NCI-H1048 (cell line): ENCODE results near the gene ZNF302.

Source experiments
- DNase-seq: peaks from one replicate; lab custom pipeline; 2025; lab: John Stamatoyannopoulos, UW

Gene ZNF302

GRCh38 chr19:34732612-34733211 lies 55.2 kb downstream of the ZNF302 start:
- DNase-seq = no peak

- no peak for DNase-seq
Measured at GRCh38 chr19:34733266-34733745, 55.8 kb downstream of the ZNF302 start.

- peak; percentile 51 for DNase-seq
Measured at GRCh38 chr19:34733746-34734536, 56.5 kb downstream of the ZNF302 start, which contains the start of gene ZNF181. ZNF181 (plus strand) TSS chr19:34734243; CDS start chr19:34735038, 795 bp downstream.

GRCh38 chr19:34734537-34735103 lies 57.1 kb downstream of the ZNF302 start:
- no peak for DNase-seq
